SK-N-SH (cell line): ENCODE results near the gene PTPA. TPM values are rescaled to one million over a fixed set of nuclear protein-coding genes. Genes with fewer than 3 reads are reported as not detected.

Source experiments
- CTCF ChIA-PET: fragments of 300-600, 350-600 bp; formaldehyde crosslinking; extraction: SDS; loops from one replicate; lab custom pipeline; 2021; lab: Yijun Ruan, JAX
- POLR2A ChIA-PET: fragments of 350-600 bp; sonication (Branson Sonifier 250); formaldehyde crosslinking; extraction: SDS; loops from one replicate; lab custom pipeline; 2020; ENCODE audit warnings: antibody characterized with exemption, inconsistent platforms; lab: Yijun Ruan, JAX
- DNase-seq: peaks from one replicate; pipeline ENCODE4 v3.0.0; 2012
- H2AFZ ChIP-seq: fragments of 200-600 bp; sonication (generic); 2 replicates; pipeline ENCODE4 v1.8.1; 2016; ENCODE audit warnings: antibody characterized with exemption, mild to moderate bottlenecking, low read depth
- H3F3A ChIP-seq: fragments of 200-600 bp; sonication (generic); replicated peaks from 2 replicates; pipeline ENCODE3; 2016; ENCODE audit warnings: antibody characterized with exemption, mild to moderate bottlenecking; ENCODE audit not compliant: insufficient read depth
- H3K27ac ChIP-seq, 2 experiments: fragments of 200-500 bp in 1 of 2; fragments of 200-600 bp in 1 of 2; sonication (Bioruptor generic) in 1 of 2; sonication (generic), shearing (Covaris generic) in 1 of 2; 2 replicates each; pipeline versions ENCODE4 v1.5.1 to v1.6.1; 2014 to 2016; ENCODE audit warnings: low read depth in 2 of 2, inconsistent platforms in 1 of 2, low read length in 1 of 2, mild to moderate bottlenecking in 1 of 2, mixed read lengths in 1 of 2
- H3K27me3 ChIP-seq: fragments of 200-600 bp; sonication (generic), shearing (Covaris generic); 2 replicates; pipeline ENCODE4 v1.6.1; 2016; ENCODE audit warnings: mixed run types; ENCODE audit not compliant: insufficient read depth
- H3K36me3 ChIP-seq, 2 experiments: fragments of 200-500 bp in 1 of 2; fragments of 200-600 bp in 1 of 2; sonication (Bioruptor generic) in 1 of 2; sonication (generic) in 1 of 2; replicated peaks in 1 of 2; 2 replicates each; pipeline versions ENCODE3 to v1.5.1; 2014 to 2016; ENCODE audit warnings: low read length in 1 of 2, mild to moderate bottlenecking in 1 of 2; ENCODE audit not compliant: insufficient read depth in 2 of 2, control insufficient read depth in 1 of 2
- H3K4me1 ChIP-seq, 2 experiments: fragments of 200-500 bp in 1 of 2; fragments of 200-600 bp in 1 of 2; sonication (Bioruptor generic) in 1 of 2; sonication (generic), shearing (Covaris generic) in 1 of 2; 2 replicates each; pipeline versions ENCODE4 v1.5.1 to v1.6.1; 2014 to 2016; ENCODE audit warnings: low read depth in 1 of 2, low read length in 1 of 2, mixed run types in 1 of 2; ENCODE audit not compliant: insufficient read depth in 2 of 2, control insufficient read depth in 1 of 2
- H3K4me2 ChIP-seq: fragments of 200-600 bp; sonication (generic), shearing (Covaris generic); 2 replicates; pipeline ENCODE4 v1.6.1; 2017; ENCODE audit warnings: mixed run types
- H3K4me3 ChIP-seq, 2 experiments: fragments of 200-500 bp in 1 of 2; fragments of 200-600 bp in 1 of 2; sonication (Bioruptor generic) in 1 of 2; sonication (generic), shearing (Covaris generic) in 1 of 2; 2 replicates each; pipeline versions ENCODE4 v1.5.1 to v1.8.1; 2014 to 2016; ENCODE audit warnings: low read depth in 2 of 2, inconsistent platforms in 1 of 2, low read length in 1 of 2, mild to moderate bottlenecking in 1 of 2, mixed read lengths in 1 of 2, moderate library complexity in 1 of 2
- H3K79me2 ChIP-seq: fragments of 200-600 bp; sonication (generic); 2 replicates; pipeline ENCODE4 v1.8.1; 2017; ENCODE audit warnings: mild to moderate bottlenecking; ENCODE audit not compliant: insufficient read depth
- H3K9ac ChIP-seq: fragments of 200-600 bp; sonication (generic); 2 replicates; pipeline ENCODE4 v1.6.1; 2017; ENCODE audit warnings: mixed run types
- H3K9me2 ChIP-seq: fragments of 200-600 bp; sonication (generic); 2 replicates; pipeline ENCODE4 v1.6.1; 2017; ENCODE audit warnings: mixed run types
- H3K9me3 ChIP-seq: fragments of 200-600 bp; sonication (generic); 2 replicates; pipeline ENCODE4 v1.6.1; 2017; ENCODE audit warnings: mixed run types, mild to moderate bottlenecking, moderate library complexity
- H4K20me1 ChIP-seq: fragments of 200-600 bp; sonication (generic); 2 replicates; pipeline ENCODE4 v1.6.1; 2017; ENCODE audit warnings: mild to moderate bottlenecking, mixed run types; ENCODE audit not compliant: insufficient read depth
- CHD2 ChIP-seq: fragments of 150-350 bp; IDR thresholded peaks from 2 replicates; pipeline ENCODE4 v1.6.1; 2018; ENCODE audit warnings: low read length; ENCODE audit not compliant: partially characterized antibody
- ELF1 ChIP-seq: IDR thresholded peaks from 2 replicates; pipeline ENCODE4 v1.4.0; 2012
- EZH2phosphoT487 ChIP-seq: fragments of 200-600 bp; sonication (generic); IDR thresholded peaks from 2 replicates; pipeline ENCODE4 v1.6.1; 2017; ENCODE audit warnings: low read depth, mixed run types, mild to moderate bottlenecking, antibody characterized with exemption, moderate library complexity, borderline replicate concordance
- FOSL2 ChIP-seq: IDR thresholded peaks from 2 replicates; pipeline ENCODE4 v1.4.0; 2012; ENCODE audit warnings: low read depth, mild to moderate bottlenecking, moderate library complexity, borderline replicate concordance
- FOXJ3 ChIP-seq: sonication (generic); formaldehyde crosslinking; IDR thresholded peaks from 2 replicates; pipeline ENCODE4 v1.5.1; 2020; ENCODE audit warnings: mild to moderate bottlenecking, missing genetic modification reagents
- GATA2 ChIP-seq: sonication (generic); formaldehyde crosslinking; IDR thresholded peaks from 2 replicates; pipeline ENCODE4 v1.5.0; 2020; ENCODE audit warnings: mild to moderate bottlenecking, missing genetic modification reagents
- JUND ChIP-seq: IDR thresholded peaks from 2 replicates; pipeline ENCODE4 v1.4.0; 2012
- MEF2A ChIP-seq: IDR thresholded peaks from 2 replicates; pipeline ENCODE4 v1.4.0; 2012; ENCODE audit warnings: low read depth, borderline replicate concordance
- MXI1 ChIP-seq: IDR thresholded peaks from 2 replicates; pipeline ENCODE4 v1.6.1; 2012; ENCODE audit warnings: mild to moderate bottlenecking, low read depth, low read length, improper control_type of control experiment
- NFIC ChIP-seq: IDR thresholded peaks from 2 replicates; pipeline ENCODE4 v1.4.0; 2012; ENCODE audit warnings: borderline replicate concordance
- NRF1 ChIP-seq: IDR thresholded peaks from 2 replicates; pipeline ENCODE4 v1.6.1; 2012; ENCODE audit warnings: low read depth, mild to moderate bottlenecking, low read length
- RCOR1 ChIP-seq: fragments of 150-350 bp; IDR thresholded peaks from 2 replicates; pipeline ENCODE4 v1.6.1; 2017; ENCODE audit warnings: antibody characterized with exemption, low read length
- REST ChIP-seq: IDR thresholded peaks from 2 replicates; pipeline ENCODE4 v1.6.1; 2012; ENCODE audit warnings: mild to moderate bottlenecking, low read depth, low read length, moderate library complexity
- SMC3 ChIP-seq: IDR thresholded peaks from 2 replicates; pipeline ENCODE4 v1.6.1; 2012; ENCODE audit warnings: low read depth, low read length, improper control_type of control experiment
- TAF1 ChIP-seq: IDR thresholded peaks from 2 replicates; pipeline ENCODE4 v1.6.1; 2012; ENCODE audit warnings: low read depth, mild to moderate bottlenecking, low read length, moderate library complexity, borderline replicate concordance
- TCF12 ChIP-seq: IDR thresholded peaks from 2 replicates; pipeline ENCODE4 v1.4.0; 2012
- USF1 ChIP-seq: IDR thresholded peaks from 2 replicates; pipeline ENCODE4 v1.4.0; 2012; ENCODE audit warnings: low read depth, borderline replicate concordance
- WGBS: methylation state at CpG from one replicate; pipeline ENCODE4 v1.1.6; 2017; ENCODE audit warnings: low lambda C conversion rate; 5-methylcytosine and 5-hydroxymethylcytosine counted together
- polyA plus RNA-seq, 3 experiments: library from polyadenylated mRNA; depleted of rRNA; stranded (reverse); fragments of >200 nt; gene quantifications; 2 replicates each; pipeline ENCODE4 v1.2.3, GENCODE V29; 2012

Gene PTPA
- polyA plus RNA-seq, 1 of the 3 experiments (the other 2 are of a cell fraction): 130 TPM

- Histone ChIP-seq H3K4me3 (peak overlapping the region in 1 of 2 experiments; percentile 91; a peak in 2 of 4 replicates), H3K36me3 (peaks cover 0 to 9% of the 10 kb centered on the region in 2 experiments), H3K4me1 (peaks cover 11 to 19% of the 10 kb centered on the region in 2 experiments; a peak in 2 of 4 replicates), H3K9me2 (no peaks in the 10 kb centered on the region), H3K27ac (no peak overlapping the region), H3K27me3 (no peaks in the 10 kb centered on the region), H3K9ac (peak overlapping the region; percentile 41; the same call in 1 of the 2 replicates), H4K20me1 (no peaks in the 10 kb centered on the region), H3K9me3 (no peaks in the 10 kb centered on the region), H3K79me2 (peaks cover 49% of the 10 kb centered on the region), H3F3A (peaks cover 7% of the 10 kb centered on the region), H2AFZ (no peak overlapping the region), H3K4me2 (peak overlapping the region; percentile 100)
- WGBS: 93% methylated on average over 9 of the region's 10 CpGs
- ChIA-PET POLR2A (interaction anchor here (1.1 kb wide), 1 partner anchor 23 kb away, joined by 4 read pairs; no protein-coding TSS in a partner anchor), CTCF (interaction anchor here (0.7 to 8.4 kb wide), 3 partner anchors 22 to 708 kb away, joined by 3 to 52 read pairs (median 3); no protein-coding TSS in a partner anchor)
- DNase-seq: no peak
- TF ChIP-seq CHD2 (no peak), NRF1 (no peak), ELF1 (no peak), REST (no peak), GATA2 (no peak), TCF12 (no peak), EZH2phosphoT487 (no peak), NFIC (no peak), FOXJ3 (CRISPR knock-in tag) (no peak), TAF1 (no peak)
These were observed 2.2 kb upstream of the PTPA start for GRCh38 chr9:129108805-129109536.

- no peaks in the 10 kb centered on the region for H3K27me3 ChIP-seq
- H3F3A ChIP-seq: peaks cover 7% of the 10 kb centered on the region
- no peaks in the 10 kb centered on the region for H4K20me1 ChIP-seq
- peak overlapping the region; percentile 41; the same call in 1 of the 2 replicates for H3K9ac ChIP-seq
- no peaks in the 10 kb centered on the region for H3K9me2 ChIP-seq
- H3K9me3 ChIP-seq: no peaks in the 10 kb centered on the region
- ChIA-PET POLR2A (interaction anchor here (1.1 kb wide), 1 partner anchor 22 kb away, joined by 4 read pairs; no protein-coding TSS in a partner anchor), CTCF (interaction anchor here (0.7 to 8.4 kb wide), 2 partner anchors 21 to 220 kb away, joined by 3 to 52 read pairs; no protein-coding TSS in a partner anchor)
- H2AFZ ChIP-seq: no peak overlapping the region
- DNase-seq: no peak
- 94% methylated on average over 3 of the region's 7 CpGs for WGBS
- peaks cover 11 to 19% of the 10 kb centered on the region in 2 experiments; a peak in 2 of 4 replicates for H3K4me1 ChIP-seq
- no peak overlapping the region for H3K27ac ChIP-seq
- peak overlapping the region; percentile 88 to 91; a peak in 3 of 4 replicates for H3K4me3 ChIP-seq
- H3K36me3 ChIP-seq: peaks cover 0 to 9% of the 10 kb centered on the region in 2 experiments
- peak overlapping the region; percentile 100 for H3K4me2 ChIP-seq
- peaks cover 54% of the 10 kb centered on the region for H3K79me2 ChIP-seq
- TF ChIP-seq TCF12 (no peak), CHD2 (no peak), USF1 (no peak), FOXJ3 (CRISPR knock-in tag) (no peak), NFIC (no peak), MXI1 (no peak), MEF2A (no peak), RCOR1 (no peak), JUND (no peak), ELF1 (no peak), FOSL2 (no peak), REST (no peak), SMC3 (no peak)
These were observed 1.7 kb upstream of the PTPA start for GRCh38 chr9:129109537-129109903.
